Astrocyte of the cerebellum (primary cell): ENCODE data around the gene ACR.

Experiments used
- DNase-seq: peaks from one replicate; pipeline ENCODE4 v3.0.0-alpha.2; 2011; ENCODE audit warnings: low read depth
- H3K4me3 ChIP-seq: 2 replicates; pipeline ENCODE4 v1.5.1; 2011; ENCODE audit warnings: mild to moderate bottlenecking, low read depth, low read length, moderate library complexity
- in situ Hi-C: cut with HindIII; loops from 2 replicates; pipeline ENCODE4 v1.10.0; 2017; ENCODE audit warnings: low sequenced_read_pairs
- TF ChIP-seq, protein P1 (sequence below): IDR thresholded peaks from 2 replicates; pipeline ENCODE4 v1.5.1; 2012; ENCODE audit warnings: low read length, low read depth, moderate library complexity, mild to moderate bottlenecking; ENCODE audit errors: missing control alignments

ACR gene

GRCh38 chr22:50726643-50727340 is 11.2 kb upstream of the ACR start:
- in situ Hi-C loops = no loop called here
- no peak for DNase-seq

GRCh38 chr22:50727678-50728522 is 10.1 kb upstream of the ACR start:
- H3K4me3 ChIP-seq = no peak overlapping the region
- in situ Hi-C loops = no loop called here
- TF ChIP-seq, protein P1, sequence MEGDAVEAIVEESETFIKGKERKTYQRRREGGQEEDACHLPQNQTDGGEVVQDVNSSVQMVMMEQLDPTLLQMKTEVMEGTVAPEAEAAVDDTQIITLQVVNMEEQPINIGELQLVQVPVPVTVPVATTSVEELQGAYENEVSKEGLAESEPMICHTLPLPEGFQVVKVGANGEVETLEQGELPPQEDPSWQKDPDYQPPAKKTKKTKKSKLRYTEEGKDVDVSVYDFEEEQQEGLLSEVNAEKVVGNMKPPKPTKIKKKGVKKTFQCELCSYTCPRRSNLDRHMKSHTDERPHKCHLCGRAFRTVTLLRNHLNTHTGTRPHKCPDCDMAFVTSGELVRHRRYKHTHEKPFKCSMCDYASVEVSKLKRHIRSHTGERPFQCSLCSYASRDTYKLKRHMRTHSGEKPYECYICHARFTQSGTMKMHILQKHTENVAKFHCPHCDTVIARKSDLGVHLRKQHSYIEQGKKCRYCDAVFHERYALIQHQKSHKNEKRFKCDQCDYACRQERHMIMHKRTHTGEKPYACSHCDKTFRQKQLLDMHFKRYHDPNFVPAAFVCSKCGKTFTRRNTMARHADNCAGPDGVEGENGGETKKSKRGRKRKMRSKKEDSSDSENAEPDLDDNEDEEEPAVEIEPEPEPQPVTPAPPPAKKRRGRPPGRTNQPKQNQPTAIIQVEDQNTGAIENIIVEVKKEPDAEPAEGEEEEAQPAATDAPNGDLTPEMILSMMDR = no peak
- DNase-seq = no peak

More at GRCh38 chr22:50726643-50727340, 11.2 kb upstream of the ACR start:
- TF ChIP-seq, protein P1 = no peak
- H3K4me3 ChIP-seq = no peak overlapping the region

DNA sequence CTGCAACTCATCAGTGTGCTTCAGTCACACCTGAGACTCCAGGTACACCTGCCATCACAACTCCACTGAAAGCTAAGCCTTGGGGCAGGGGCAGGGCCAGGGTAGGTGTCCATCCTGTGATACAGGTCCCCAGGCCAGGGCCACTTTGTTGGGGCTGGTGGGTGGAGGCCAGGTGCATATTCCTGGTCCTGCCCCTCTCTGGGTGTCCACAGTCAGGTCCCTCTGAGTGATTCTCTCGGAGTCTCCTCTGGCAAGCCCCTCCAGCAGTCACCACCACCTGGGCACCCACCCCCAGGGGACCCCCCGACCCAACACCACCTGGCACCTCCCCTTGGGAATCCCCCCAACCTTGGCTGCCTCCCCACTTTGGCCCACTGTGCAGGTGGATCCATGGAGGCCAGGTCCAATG is 9.5 kb upstream of the ACR start:
- TF ChIP-seq, protein P1 = no peak
- in situ Hi-C loops = no loop called here
- DNase-seq = no peak
- H3K4me3 ChIP-seq = no peak overlapping the region

- TF ChIP-seq, protein P1 = no peak
- H3K4me3 ChIP-seq = no peak overlapping the region
- no peak for DNase-seq
- in situ Hi-C loops = no loop called here
These were observed 8.5 kb upstream of the ACR start for GRCh38 chr22:50729391-50730012.

GRCh38 chr22:50730013-50730891 is 7.8 kb upstream of the ACR start:
- H3K4me3 ChIP-seq = no peak overlapping the region
- TF ChIP-seq, protein P1 = no peak
- no peak for DNase-seq
- in situ Hi-C loops = no loop called here
